ENCODE measurements around the gene OPTC. TPM values are rescaled to one million over a fixed set of nuclear protein-coding genes. Genes with fewer than 3 reads are reported as not detected.

The OPTC gene
- total and polyA plus RNA-seq, 2 of the 8 experiments (the other 6 are each of a cell fraction or from before 2014, with no cell fraction given), result 1.1 to 4.0 TPM

DNA sequence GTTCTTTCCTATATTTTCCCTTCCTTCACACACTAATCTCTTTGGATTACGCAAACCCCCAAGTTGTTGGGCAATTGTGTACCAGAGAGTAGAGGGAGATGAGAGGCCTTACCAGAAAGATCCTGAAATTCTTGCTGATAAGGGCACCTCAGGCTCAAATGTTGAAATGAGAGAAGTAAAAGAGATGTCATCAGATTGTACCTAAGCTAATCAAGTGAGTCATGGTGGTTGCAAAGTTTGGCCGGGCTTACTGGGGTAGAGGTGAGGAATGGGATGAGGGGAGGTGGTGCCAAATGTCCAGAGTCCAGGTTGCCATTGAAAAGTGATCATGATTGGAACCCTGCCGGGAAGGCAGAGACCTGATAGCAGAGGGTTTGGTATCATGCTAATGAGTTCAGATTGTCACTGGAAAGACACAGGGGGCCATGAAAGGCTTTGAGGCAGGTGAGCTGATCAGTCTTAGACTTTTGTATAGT, 43.1 kb downstream of the OPTC start:
- Histone ChIP-seq H2BK20ac (ENCODE audit: low read length) (no peak overlapping the region; the same call in 1 of the 2 replicates), H4K20me1 (replicated peaks in 1 of 2; ENCODE audit: control insufficient read depth in 1 of 2, insufficient read depth in 2 of 2, low read length in 2 of 2) (no peaks in the 10 kb centered on the region), H2BK15ac (ENCODE audit: low read length) (no peak overlapping the region; the same call in 1 of the 2 replicates), H2AFZ (ENCODE audit: low read length) (no peak overlapping the region), H3K27me3 (replicated peaks in 1 of 4; ENCODE audit: control insufficient read depth in 3 of 4, extremely low read depth in 1 of 4, insufficient read depth in 3 of 4, low read length in 3 of 4) (no peaks in the 10 kb centered on the region), H3K4me1 (replicated peaks in 1 of 4; ENCODE audit: control insufficient read depth in 3 of 4, insufficient read depth in 4 of 4, low read length in 3 of 4) (peaks cover 0 to 3% (median 0%) of the 10 kb centered on the region in 4 experiments; a peak in 2 of 7 replicates), H3K9me3 (ENCODE audit: insufficient read depth in 2 of 2, low read depth in 1 of 2, low read length in 1 of 2) (no peaks in the 10 kb centered on the region), H3K79me2 (ENCODE audit: control insufficient read depth in 1 of 2, insufficient read depth in 2 of 2, low read length in 2 of 2) (no peaks in the 10 kb centered on the region), H4K8ac (ENCODE audit: extremely low read depth, insufficient read depth, low read length) (no peak overlapping the region), H3K79me1 (ENCODE audit: low read depth, low read length) (no peaks in the 10 kb centered on the region), H2BK120ac (replicated peaks; ENCODE audit: low read depth, low read length) (no peak overlapping the region), H3K27ac (ENCODE audit: low read depth, low read length) (no peak overlapping the region), H3K36me3 (ENCODE audit: control insufficient read depth in 2 of 4, insufficient read depth in 4 of 4, low read length in 3 of 4) (no peaks in the 10 kb centered on the region), H2BK12ac (ENCODE audit: low read depth, low read length) (no peak overlapping the region), H3K9ac (replicated peaks in 1 of 4; ENCODE audit: extremely low read depth in 1 of 4, low read depth in 3 of 4, low read length in 3 of 4) (no peak overlapping the region), H3K4ac (replicated peaks; ENCODE audit: insufficient read length, low read depth, low read length) (no peak overlapping the region), H3K14ac (ENCODE audit: insufficient read length) (no peak overlapping the region), H3K18ac (ENCODE audit: extremely low read depth, low read length) (no peak overlapping the region), H3K56ac (replicated peaks; ENCODE audit: insufficient read length, low read depth, low read length) (no peak overlapping the region), H4K5ac (ENCODE audit: insufficient read length, low read depth, low read length) (no peak overlapping the region), H3K23ac (ENCODE audit: insufficient read length) (no peak overlapping the region), H4K91ac (replicated peaks; ENCODE audit: insufficient read length, low read length) (no peak overlapping the region), H3K4me2 (ENCODE audit: insufficient read depth in 1 of 2, low read depth in 2 of 2, low read length in 2 of 2) (no peak overlapping the region), H2BK5ac (ENCODE audit: low read depth, low read length) (no peak overlapping the region), H2AK5ac (ENCODE audit: low read depth, low read length) (no peak overlapping the region), H3K23me2 (ENCODE audit: low read depth, low read length) (no peaks in the 10 kb centered on the region), H3K4me3 (ENCODE audit: extremely low read depth in 1 of 4, insufficient read depth in 2 of 4, low read depth in 3 of 4, low read length in 4 of 4) (no peak overlapping the region)
- no peak for FAIRE-seq
- no peak for DNase-seq (ENCODE audit: low read depth in 1 of 2, low spot score in 2 of 2)
- TF ChIP-seq CEBPB (IDR thresholded peaks at IDR 0.05; ENCODE audit: low read depth, low read length) (peak; percentile 62), EZH2 (IDR thresholded peaks at IDR 0.05; ENCODE audit: low read depth, low read length, severe bottlenecking) (no peak)
- WGBS, 2 experiments (ENCODE audit: extremely low coverage in 1 of 2, insufficient coverage in 1 of 2, insufficient read length in 1 of 2, insufficient replicate concordance in 2 of 2, low coverage in 1 of 2, low lambda C conversion rate in 2 of 2, missing lambda C conversion rate in 1 of 2), result 89% methylated on average over 3 of the region's 3 CpGs; no CpG with 5 or more reads in 1 of the 2 experiments
- ChIA-PET POLR2A (ENCODE audit: partially characterized antibody) (interaction anchor here (1.4 kb wide), 1 partner anchor 9 kb away, joined by 4 read pairs; no protein-coding TSS in a partner anchor), CTCF (ENCODE audit: partially characterized antibody) (interaction anchor here (0.9 to 1.7 kb wide), 4 partner anchors 11 to 64 kb away, joined by 3 to 6 read pairs (median 4); no protein-coding TSS in a partner anchor)
